NCI-H748 (cell line): Measurements from ENCODE around the gene MRTFA.
"Not testable (repeated sequence)": the region's sequence is repeated elsewhere in the genome, so short reads cannot be mapped to it uniquely, and the experiment has no call there.

Source experiments
- DNase-seq: peaks from one replicate; lab custom pipeline; 2025; ENCODE audit not compliant: unreplicated experiment; lab: John Stamatoyannopoulos, UW

Gene MRTFA

GRCh38 chr22:40560551-40560950 lies 76.0 kb downstream of the MRTFA start:
- DNase-seq, result no peak

DNA sequence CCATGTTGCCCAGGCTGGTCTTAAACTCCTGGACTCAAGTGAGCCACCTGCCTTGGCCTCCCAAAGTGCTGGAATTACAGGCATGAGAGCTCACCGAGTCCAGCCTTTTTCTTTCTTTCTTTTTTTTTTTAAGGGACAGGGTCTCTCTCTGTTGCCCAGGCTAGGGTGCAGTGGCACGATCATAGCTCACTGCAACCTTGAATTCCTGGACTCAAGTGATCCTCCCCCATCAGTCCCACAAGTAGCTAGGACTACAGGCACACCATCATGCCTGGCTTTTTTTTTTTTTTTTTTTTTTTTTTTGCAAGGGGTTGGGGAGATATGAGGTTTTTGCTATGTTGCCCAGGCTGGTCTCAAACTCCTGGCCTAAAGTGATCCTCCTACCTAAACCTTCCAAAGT lies 78.5 kb downstream of the MRTFA start:
- no peak for DNase-seq

DNA sequence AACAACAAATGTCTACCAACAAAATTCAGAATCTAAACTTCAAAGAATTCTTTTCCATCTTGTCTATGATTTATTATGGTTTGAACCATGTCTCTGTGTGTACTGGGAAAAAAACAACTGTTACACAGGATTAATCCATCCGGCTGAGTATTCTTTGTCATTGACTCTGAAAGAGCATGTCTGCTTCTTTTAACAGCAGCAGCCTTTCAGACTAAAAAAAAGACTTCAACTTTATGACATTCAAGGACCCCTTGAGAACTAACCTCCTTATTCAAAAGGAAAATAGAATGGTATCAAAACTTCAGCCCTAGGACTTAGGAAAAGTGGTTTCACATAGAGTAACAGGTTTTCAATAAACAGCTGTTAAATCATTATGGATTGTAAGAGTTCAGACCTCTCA lies 79.9 kb downstream of the MRTFA start:
- DNase-seq, result no peak

- DNase-seq, result not testable (repeated sequence)
Observed at GRCh38 chr22:40554023-40554422, 82.5 kb downstream of the MRTFA start.

DNA sequence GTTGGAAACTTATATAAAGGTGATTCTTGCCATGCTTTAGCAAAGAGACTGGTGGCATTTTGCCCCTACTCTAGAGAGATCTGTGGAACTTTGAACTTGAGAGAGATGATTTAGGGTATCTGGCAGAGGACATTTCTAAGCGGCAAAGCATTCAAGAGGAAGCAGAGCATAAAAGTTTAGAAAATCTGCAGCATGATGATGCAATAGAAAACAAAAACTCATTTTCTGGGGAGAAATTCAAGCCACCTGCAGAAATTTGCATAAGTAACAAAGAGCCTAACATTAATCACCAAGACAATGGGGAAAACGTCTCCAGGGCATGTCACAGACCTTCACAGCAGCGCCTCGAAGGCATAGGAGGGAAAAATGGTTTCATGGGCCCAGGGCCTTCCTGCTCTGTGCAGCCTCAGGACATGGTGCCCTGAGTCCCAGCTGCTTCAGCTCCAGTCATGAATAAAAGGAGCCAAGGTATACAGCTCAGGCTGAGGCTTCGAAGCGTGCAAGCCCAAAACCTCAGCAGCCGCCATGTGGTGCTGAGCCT lies 83.4 kb downstream of the MRTFA start:
- no peak for DNase-seq

DNA sequence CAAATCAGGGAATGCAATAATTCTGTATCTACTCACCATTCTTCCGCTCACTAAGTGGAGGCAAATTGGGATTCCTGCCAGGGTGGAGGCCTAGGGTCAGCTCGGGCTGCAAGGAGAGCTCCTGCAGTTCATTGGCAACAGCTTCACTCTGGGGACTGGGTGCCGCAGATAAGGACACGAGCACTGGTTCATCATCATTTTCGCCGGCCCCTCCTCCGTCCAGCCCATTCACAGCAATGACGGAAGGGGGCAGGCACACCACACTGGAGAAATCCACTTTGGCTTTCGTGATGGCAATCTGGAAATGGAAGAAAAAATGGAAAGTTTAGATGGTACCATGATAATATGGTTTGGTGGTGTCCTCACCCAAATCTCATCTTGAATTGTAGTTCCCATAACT lies 84.4 kb downstream of the MRTFA start:
- DNase-seq, result no peak

DNA sequence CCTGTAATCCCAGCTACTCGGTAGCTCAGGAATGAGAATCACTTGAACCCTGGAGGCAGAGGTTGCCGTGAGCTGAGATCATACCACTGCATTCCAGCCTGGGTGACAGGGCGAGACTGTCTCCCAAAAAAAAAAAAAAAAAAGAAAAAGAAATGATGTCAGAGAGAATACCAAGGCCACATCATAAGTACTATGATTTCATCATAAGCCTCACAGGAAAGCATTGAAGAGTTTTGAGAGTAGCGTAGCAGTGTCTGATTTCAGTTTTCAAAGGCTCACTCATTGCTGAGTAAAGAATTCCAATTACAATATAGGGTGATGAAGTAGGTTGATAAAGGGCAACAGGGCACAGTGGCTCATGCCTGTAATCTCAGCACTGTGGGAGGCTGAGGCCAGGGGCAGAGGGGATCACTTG lies 88.8 kb downstream of the MRTFA start:
- no peak for DNase-seq

DNA sequence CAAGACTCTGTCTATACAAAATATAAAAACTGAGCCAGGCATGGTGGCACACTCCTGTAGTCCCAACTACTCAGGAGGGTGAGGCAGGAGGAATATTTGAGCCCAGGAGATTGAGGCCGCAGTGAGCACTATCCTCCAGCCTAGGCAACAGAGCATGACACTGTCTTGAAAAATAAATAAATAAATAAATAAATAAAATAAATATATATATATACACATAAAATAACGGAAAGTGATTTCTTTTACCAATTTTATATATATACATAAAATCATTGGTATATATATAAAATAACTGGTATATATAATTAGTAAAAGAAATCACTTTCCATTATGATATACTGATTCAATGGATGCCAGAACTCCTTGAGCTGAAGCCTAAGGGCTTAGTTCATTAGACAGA lies 91.8 kb downstream of the MRTFA start:
- no peak for DNase-seq

DNA sequence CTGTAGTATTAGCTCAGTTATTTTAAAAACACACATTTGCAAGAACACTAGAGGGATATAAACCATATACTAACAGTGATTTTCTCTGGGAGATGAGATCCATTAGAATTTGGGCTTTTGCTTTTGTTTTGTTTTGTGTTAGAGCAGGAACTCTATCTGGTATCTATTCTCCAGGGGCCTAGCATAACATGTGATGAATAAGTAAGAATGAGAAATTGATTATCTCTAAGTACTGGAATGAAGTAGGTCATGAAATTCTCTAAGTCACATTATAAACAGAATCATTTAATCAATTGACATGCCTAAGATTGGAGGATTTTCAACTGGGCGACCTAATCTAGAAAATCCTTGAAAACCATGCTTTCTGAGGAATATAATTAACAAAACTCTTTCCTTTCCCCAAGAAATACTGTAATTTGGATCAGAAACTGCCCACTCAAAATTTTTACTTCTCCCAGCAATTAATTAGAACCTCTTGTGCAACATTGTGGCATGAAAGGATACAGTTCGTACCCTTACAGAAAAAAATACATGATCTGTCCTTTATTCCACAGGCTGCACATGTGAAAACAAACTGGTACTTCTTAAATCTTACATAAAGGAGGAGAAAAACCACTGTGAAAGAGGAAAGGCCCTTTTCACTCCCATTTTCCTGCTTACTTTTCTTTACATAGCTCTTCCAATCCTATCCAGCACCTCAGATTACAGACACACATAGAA lies 93.5 kb downstream of the MRTFA start:
- no peak for DNase-seq

DNA sequence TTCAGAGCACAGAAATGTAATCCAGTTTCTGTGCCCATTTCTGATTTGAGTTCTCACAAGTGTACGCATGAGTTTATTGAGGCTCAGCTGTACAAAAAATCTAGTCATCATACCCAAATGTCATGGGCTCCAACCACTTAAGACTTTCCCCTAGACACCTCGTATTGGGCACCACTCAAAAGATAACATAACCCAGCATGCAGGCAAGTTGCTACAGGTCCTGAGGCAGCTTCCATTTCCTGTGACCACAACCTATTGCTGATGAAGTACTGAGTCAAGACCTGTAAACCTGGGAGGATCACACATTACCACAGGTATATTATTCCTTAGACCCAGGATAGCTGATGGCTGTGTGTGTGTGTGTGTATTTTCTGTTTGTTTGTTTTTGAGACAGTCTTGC lies 95.2 kb downstream of the MRTFA start:
- DNase-seq, result no peak

GRCh38 chr22:40540265-40540664 lies 96.3 kb downstream of the MRTFA start:
- no peak for DNase-seq

- not testable (repeated sequence) for DNase-seq
Observed at GRCh38 chr22:40536149-40536548, 100.4 kb downstream of the MRTFA start.

DNA sequence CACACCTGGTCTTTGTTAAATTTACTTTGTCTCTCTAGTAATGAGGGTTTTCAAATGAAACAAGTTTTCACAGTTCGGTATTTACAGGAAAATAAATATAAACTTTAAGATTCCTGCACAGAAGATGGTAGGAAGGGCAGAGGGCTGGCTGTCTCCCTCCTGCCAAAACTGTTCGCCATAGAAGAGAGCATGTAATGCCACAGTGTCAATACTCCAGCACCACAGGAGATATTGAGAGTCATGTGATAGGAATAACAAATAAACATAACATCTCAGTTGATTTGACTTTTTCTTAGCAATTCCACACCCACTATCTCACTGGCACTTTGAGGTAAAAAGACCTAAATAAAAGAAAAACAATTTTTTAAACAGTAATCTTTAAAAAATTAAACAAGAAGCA lies 100.9 kb downstream of the MRTFA start:
- DNase-seq, result no peak

DNA sequence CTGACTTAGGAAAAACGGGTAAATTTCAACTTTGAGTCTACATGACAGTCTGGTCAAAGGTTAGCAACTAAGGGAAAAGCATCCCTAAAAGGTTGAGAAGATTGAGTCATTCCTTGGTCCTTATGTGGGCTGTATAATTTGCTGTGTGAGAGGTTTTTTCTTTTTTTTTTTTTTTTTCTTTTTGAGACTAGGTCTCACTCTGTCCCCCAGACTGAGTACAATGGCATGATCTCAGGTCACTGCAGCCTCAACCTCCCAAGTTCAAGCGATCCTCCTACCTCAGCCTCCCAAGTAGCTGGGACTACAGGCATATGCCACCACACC lies 101.4 kb downstream of the MRTFA start:
- DNase-seq, result no peak

DNA sequence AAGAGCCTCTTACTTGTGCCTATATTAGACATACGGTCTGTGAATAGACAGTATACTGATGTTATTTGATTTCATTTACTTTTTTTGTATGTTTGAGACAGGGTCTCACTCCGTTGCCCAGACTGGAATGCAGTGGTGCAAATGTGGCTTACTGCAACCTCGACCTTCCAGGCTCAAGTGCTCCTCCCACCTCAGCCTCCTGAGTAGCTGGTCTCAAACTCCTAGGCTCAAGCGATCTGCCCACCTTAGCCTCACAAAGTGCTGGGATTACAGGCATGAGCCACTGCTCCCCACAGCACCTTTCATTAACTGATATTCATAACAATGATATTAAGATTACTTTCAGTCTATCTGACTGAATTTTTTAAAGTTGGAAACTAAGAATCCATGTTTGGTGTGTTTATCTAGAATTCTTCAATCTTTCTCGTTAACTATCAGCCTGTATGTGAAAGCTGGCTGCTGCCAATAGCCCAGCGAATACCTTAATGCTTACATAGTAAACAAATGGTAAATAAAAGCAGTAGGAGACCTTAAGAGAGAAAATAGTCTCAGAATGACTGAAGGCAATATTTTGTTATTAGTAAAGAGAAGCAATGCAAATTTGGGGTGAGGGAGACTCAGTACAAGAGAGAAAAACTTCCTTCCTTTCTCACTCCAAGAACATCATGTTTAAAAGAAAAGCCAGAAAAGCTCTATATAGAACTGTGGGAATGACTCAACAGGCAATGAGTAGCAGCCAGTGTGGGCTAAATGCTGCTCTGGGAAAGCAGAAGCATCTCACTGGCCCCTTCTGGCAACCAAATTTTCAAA lies 101.9 kb downstream of the MRTFA start:
- no peak for DNase-seq

- no peak for DNase-seq
Observed at GRCh38 chr22:40533712-40534378, 102.7 kb downstream of the MRTFA start.

- DNase-seq, result no peak
Observed at GRCh38 chr22:40531951-40532900, 104.3 kb downstream of the MRTFA start.

- DNase-seq, result not testable (repeated sequence)
Observed at GRCh38 chr22:40530391-40530790, 106.1 kb downstream of the MRTFA start.

- no peak for DNase-seq
Observed at GRCh38 chr22:40529821-40530220, 106.7 kb downstream of the MRTFA start.

DNA sequence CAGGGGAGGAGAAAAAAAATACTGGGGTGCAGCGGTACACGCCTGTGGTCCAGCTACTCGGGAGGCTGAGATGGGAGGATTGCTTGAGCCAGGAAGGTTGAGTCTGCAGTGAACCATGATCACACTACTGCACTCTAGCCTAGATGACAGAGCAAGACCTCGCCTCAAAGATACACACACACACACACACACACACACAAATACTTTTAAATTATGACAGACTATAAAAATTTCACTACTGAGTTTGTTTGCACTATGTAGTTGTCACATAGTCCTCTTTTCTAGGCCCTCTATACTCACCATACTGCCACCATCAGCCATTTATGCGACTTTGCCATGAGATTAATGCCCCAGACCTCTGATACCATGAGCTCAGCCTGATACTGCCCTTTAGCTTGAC lies 109.6 kb downstream of the MRTFA start:
- DNase-seq, result no peak
